ENCODE data around the gene CIRBP.

GRCh38 chr19:1324249-1324805 is 55.2 kb downstream of the CIRBP start:
- TF ChIP-seq, protein P1, sequence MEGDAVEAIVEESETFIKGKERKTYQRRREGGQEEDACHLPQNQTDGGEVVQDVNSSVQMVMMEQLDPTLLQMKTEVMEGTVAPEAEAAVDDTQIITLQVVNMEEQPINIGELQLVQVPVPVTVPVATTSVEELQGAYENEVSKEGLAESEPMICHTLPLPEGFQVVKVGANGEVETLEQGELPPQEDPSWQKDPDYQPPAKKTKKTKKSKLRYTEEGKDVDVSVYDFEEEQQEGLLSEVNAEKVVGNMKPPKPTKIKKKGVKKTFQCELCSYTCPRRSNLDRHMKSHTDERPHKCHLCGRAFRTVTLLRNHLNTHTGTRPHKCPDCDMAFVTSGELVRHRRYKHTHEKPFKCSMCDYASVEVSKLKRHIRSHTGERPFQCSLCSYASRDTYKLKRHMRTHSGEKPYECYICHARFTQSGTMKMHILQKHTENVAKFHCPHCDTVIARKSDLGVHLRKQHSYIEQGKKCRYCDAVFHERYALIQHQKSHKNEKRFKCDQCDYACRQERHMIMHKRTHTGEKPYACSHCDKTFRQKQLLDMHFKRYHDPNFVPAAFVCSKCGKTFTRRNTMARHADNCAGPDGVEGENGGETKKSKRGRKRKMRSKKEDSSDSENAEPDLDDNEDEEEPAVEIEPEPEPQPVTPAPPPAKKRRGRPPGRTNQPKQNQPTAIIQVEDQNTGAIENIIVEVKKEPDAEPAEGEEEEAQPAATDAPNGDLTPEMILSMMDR (IDR thresholded peaks at IDR 0.05; ENCODE audit: low read depth, low read length) = no peak
- TF ChIP-seq EZH2phosphoT487 (IDR thresholded peaks at IDR 0.05; ENCODE audit: low read depth) = no peak
